ENCODE data around the gene MAMSTR. TPM values are rescaled to one million over a fixed set of nuclear protein-coding genes. Genes with fewer than 3 reads are reported as not detected.
A peak's percentile ranks its signal among the peaks of the same experiment; 100 is the strongest.
"Not testable (repeated sequence)": the region's sequence is repeated elsewhere in the genome, so short reads cannot be mapped to it uniquely, and the experiment has no call there.

The MAMSTR gene
- total RNA-seq = 1 to 10 TPM; 1.0 to 1.1 TPM

- peak within 1 kb of the TSS; percentile 98 for H3K27ac Mint-ChIP-seq
- no peaks in the 10 kb centered on the region for H3K27me3 Mint-ChIP-seq
- no peaks in the 10 kb centered on the region for H3K9me3 Mint-ChIP-seq (ENCODE audit: low read depth)
- peaks cover 14% of the 10 kb centered on the region for H3K4me1 Mint-ChIP-seq
- peak within 1 kb of the TSS; percentile 95 for H3K4me3 Mint-ChIP-seq
- no peak for ATAC-seq
- CTCF ChIA-PET = no interaction called here
- no peak for DNase-seq
- no peaks in the 10 kb centered on the region for H3K36me3 Mint-ChIP-seq
Observed at GRCh38 chr19:48719263-48720171, at the start of gene MAMSTR. TSS of gene MAMSTR (minus strand) at chr19:48719725. CDS start at chr19:48719031, 694 bp downstream.

DNA sequence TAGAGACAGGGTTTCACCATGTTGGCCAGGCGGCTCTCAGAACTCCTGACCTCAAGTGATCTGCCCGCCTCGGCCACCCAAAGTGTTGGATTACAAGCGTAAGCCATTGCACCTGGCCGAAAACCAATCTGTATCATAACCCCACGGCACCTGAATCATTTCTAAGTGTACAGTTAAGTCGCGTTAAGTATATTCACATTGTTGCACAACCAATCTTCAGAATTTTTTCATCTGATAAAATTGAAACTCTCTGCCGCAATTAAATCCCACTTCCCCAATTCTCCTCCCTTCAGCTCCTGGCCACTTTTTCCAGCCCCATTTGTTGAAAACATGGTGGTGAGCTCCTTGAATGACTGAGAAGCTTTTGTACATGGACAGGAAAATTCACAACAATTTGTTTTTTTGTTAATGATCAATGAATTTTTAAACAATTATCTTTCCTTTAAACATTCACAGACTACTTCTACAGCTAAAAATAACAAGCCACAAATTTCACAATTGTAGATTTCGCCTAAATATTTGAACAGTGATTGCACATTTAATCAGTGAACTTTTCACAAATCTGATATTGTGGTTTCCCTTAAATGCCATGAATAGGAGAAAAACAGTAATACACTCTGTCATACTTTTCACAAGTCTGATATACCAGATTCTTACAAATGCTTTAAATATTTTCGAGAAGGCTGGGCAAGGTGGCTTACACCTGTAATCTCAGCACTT lies 49.6 kb upstream of the MAMSTR start:
- Mint-ChIP-seq H3K4me3 (no peak overlapping the region), H3K36me3 (no peaks in the 10 kb centered on the region), H3K27ac (no peak overlapping the region), H3K4me1 (no peaks in the 10 kb centered on the region), H3K9me3 (ENCODE audit: low read depth) (no peaks in the 10 kb centered on the region), H3K27me3 (peaks cover 26% of the 10 kb centered on the region)
- DNase-seq = no peak
- CTCF ChIA-PET = interaction anchor here (1.5 kb wide), 1 partner anchor 18 kb away, joined by 3 read pairs; no protein-coding TSS in a partner anchor
- ATAC-seq = no peak

DNA sequence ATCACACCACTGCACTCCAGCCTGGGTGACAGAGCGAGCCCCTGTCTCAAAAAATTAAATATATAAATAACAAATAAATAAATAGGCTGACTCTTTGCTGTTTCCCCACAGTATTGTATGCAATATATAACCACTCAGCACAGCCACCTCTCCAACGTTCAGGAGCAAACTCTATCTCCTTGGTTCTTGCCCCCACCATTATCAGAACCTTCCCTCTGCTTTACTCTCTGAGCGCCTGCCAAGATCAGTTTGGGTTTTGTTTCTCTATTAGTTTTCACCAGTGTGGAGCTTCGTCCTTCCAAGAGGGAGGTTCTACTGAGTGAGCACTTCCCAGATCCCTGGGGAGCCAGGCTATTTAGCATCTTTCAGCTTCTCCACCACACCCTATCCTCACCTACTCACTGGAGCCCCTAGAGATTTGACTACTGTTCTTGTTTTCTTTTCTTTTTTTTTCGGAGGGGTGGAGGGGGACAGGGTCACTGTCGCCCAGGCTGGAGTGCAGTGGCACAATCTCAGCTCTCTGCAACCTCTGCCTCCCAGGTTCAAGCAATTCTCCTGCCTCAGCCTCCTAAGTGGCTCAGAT lies 48.7 kb upstream of the MAMSTR start:
- H3K27ac Mint-ChIP-seq; DNase-seq; ATAC-seq; H3K36me3 Mint-ChIP-seq; H3K9me3 Mint-ChIP-seq (ENCODE audit: low read depth); H3K4me1 Mint-ChIP-seq; H3K4me3 Mint-ChIP-seq: not testable (repeated sequence)
- H3K27me3 Mint-ChIP-seq = peaks cover 26% of the 10 kb centered on the region
- CTCF ChIA-PET = interaction anchor here (1.2 to 1.5 kb wide), 2 partner anchors 19 to 21 kb away, joined by 3 to 4 read pairs; no protein-coding TSS in a partner anchor

GRCh38 chr19:48765816-48766215 lies 46.3 kb upstream of the MAMSTR start:
- H3K9me3 Mint-ChIP-seq (ENCODE audit: low read depth); H3K4me1 Mint-ChIP-seq; H3K27ac Mint-ChIP-seq; H3K4me3 Mint-ChIP-seq; H3K36me3 Mint-ChIP-seq; ATAC-seq; DNase-seq: not testable (repeated sequence)
- peaks cover 27% of the 10 kb centered on the region for H3K27me3 Mint-ChIP-seq
- CTCF ChIA-PET = interaction anchor here (1.5 kb wide), 1 partner anchor 9 kb away, joined by 3 read pairs; no protein-coding TSS in a partner anchor

GRCh38 chr19:48760504-48761205 lies 41.1 kb upstream of the MAMSTR start:
- no peak overlapping the region for H3K27ac Mint-ChIP-seq
- H3K27me3 Mint-ChIP-seq = peaks cover 15% of the 10 kb centered on the region
- CTCF ChIA-PET = interaction anchor here (0.9 kb wide), 1 partner anchor 82 kb away, joined by 4 read pairs; no protein-coding TSS in a partner anchor
- DNase-seq (no peak), ATAC-seq (peak; percentile 55)
- H3K9me3 Mint-ChIP-seq (ENCODE audit: low read depth) = no peaks in the 10 kb centered on the region
- H3K36me3 Mint-ChIP-seq = no peaks in the 10 kb centered on the region
- H3K4me3 Mint-ChIP-seq = no peak overlapping the region
- H3K4me1 Mint-ChIP-seq = peaks cover 7% of the 10 kb centered on the region

- Mint-ChIP-seq H3K4me3 (no peak overlapping the region), H3K4me1 (peaks cover 14% of the 10 kb centered on the region), H3K27ac (no peak overlapping the region), H3K9me3 (ENCODE audit: low read depth) (no peaks in the 10 kb centered on the region), H3K27me3 (peaks cover 32% of the 10 kb centered on the region), H3K36me3 (no peaks in the 10 kb centered on the region)
- no peak for DNase-seq
- ATAC-seq = no peak
- CTCF ChIA-PET = no interaction called here
Observed at GRCh38 chr19:48757741-48758144, 38.2 kb upstream of the MAMSTR start.

DNA sequence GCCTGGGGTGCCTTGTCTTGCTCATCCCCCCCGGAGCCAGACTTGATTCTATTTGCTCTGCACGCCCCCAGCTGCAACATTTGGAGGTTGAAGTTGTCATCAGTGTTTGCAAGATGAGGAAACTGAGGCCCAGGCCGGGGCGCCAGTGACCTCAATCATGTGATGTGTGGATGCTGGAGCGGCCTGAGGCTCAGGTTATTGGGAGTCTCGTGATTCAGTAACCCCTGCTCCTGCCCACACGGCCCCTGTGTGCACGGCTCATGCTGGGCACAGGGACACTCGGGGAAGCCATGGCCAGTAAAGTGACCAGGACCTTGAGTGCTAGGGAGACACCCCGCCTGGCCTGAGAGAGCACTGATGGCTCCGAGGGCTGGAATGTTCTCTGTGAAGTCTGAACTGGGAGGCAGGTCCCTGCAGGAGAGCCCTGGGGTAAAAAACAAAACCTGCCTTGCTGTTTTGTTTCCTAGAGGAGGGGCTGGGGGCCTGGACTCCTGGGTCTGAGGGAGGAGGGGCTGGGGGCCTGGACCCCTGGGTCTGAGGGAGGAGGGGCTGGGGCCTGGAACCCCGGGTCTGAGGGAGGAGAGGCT lies 37.7 kb upstream of the MAMSTR start:
- CTCF ChIA-PET = no interaction called here
- ATAC-seq (no peak), DNase-seq (no peak)
- H3K4me1 Mint-ChIP-seq = peaks cover 15% of the 10 kb centered on the region
- peaks cover 29% of the 10 kb centered on the region for H3K27me3 Mint-ChIP-seq
- H3K4me3 Mint-ChIP-seq = no peak overlapping the region
- no peaks in the 10 kb centered on the region for H3K9me3 Mint-ChIP-seq (ENCODE audit: low read depth)
- H3K36me3 Mint-ChIP-seq = no peaks in the 10 kb centered on the region
- no peak overlapping the region for H3K27ac Mint-ChIP-seq

- Mint-ChIP-seq H3K27ac (no peak overlapping the region), H3K4me1 (peaks cover 17% of the 10 kb centered on the region), H3K9me3 (ENCODE audit: low read depth) (no peaks in the 10 kb centered on the region), H3K4me3 (no peak overlapping the region), H3K27me3 (peaks cover 31% of the 10 kb centered on the region), H3K36me3 (no peaks in the 10 kb centered on the region)
- DNase-seq = no peak
- no peak for ATAC-seq
- CTCF ChIA-PET = no interaction called here
Observed at GRCh38 chr19:48756686-48757085, 37.2 kb upstream of the MAMSTR start.

GRCh38 chr19:48756212-48756611 lies 36.7 kb upstream of the MAMSTR start:
- no peak overlapping the region for H3K27ac Mint-ChIP-seq
- H3K4me3 Mint-ChIP-seq = no peak overlapping the region
- no peaks in the 10 kb centered on the region for H3K36me3 Mint-ChIP-seq
- no peak for ATAC-seq
- CTCF ChIA-PET = interaction anchor here (0.9 kb wide), 1 partner anchor 17 kb away, joined by 4 read pairs; no protein-coding TSS in a partner anchor
- H3K27me3 Mint-ChIP-seq = peaks cover 34% of the 10 kb centered on the region
- peaks cover 19% of the 10 kb centered on the region for H3K4me1 Mint-ChIP-seq
- DNase-seq = no peak
- no peaks in the 10 kb centered on the region for H3K9me3 Mint-ChIP-seq (ENCODE audit: low read depth)

DNA sequence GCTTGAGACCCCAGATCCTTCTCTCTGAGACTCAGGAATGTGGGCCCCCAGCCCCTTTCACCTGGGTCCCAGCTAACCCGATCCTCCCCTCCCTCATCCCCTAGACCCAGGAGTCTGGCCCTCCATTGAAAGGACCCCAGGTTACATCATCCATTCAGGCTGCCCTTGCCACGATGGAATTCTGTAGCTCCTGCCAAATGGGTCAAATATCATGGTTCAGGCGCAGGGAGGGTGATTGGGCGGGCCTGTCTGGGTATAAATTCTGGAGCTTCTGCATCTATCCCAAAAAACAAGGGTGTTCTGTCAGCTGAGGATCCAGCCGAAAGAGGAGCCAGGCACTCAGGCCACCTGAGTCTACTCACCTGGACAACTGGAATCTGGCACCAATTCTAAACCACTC lies 36.3 kb upstream of the MAMSTR start:
- peaks cover 33% of the 10 kb centered on the region for H3K27me3 Mint-ChIP-seq
- CTCF ChIA-PET = interaction anchor here (0.9 kb wide), 1 partner anchor 17 kb away, joined by 4 read pairs; no protein-coding TSS in a partner anchor

DNA sequence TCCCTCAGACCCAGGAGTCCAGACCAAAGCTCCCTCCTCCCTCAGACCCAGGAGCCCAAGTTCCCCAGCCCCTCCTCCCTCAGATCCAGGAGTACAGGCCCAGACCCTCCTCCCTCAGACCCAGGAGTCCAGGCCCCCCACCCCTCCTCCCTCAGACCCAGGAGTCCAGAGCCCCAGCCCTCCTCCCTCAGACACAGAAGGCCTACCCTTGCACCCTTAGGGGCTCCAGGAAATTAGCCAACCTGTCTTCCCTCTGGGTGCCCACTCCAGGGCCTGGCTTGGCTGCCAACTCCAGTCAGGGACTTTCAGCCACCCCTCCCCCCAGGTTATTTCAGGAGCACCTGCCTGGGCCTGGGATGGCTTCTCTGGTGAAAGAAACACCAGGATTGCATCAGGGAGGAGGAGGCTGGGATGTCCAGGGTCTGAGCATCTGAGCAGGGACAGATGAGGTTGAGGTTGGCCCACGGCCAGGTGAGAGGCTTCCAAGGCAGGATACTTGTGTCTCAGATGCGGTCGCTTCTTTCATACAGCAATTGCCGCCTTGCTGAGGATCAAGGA lies 35.6 kb upstream of the MAMSTR start, which contains the start of gene FGF21:
Gene FGF21, plus strand, starts transcription at position 441 of the 558 bp plus-strand sequence. CDS start 713 bp downstream, outside the sequence.
- CTCF ChIA-PET = interaction anchor here (0.9 kb wide), 1 partner anchor 16 kb away, joined by 4 read pairs; no protein-coding TSS in a partner anchor
- Mint-ChIP-seq H3K27me3 (peaks cover 32% of the 10 kb centered on the region), H3K4me3 (no peak within 1 kb of the TSS), H3K9me3 (ENCODE audit: low read depth) (no peaks in the 10 kb centered on the region), H3K36me3 (no peaks in the 10 kb centered on the region), H3K4me1 (peaks cover 14% of the 10 kb centered on the region), H3K27ac (no peak within 1 kb of the TSS)
- DNase-seq = no peak
- ATAC-seq = no peak

More for the DNA sequence above, 36.3 kb upstream of the MAMSTR start:
- H3K4me1 Mint-ChIP-seq = peaks cover 20% of the 10 kb centered on the region
- DNase-seq (no peak), ATAC-seq (no peak)
- H3K9me3 Mint-ChIP-seq (ENCODE audit: low read depth) = no peaks in the 10 kb centered on the region
- no peak overlapping the region for H3K4me3 Mint-ChIP-seq
- no peak overlapping the region for H3K27ac Mint-ChIP-seq
- H3K36me3 Mint-ChIP-seq = no peaks in the 10 kb centered on the region

All from activated CD8-positive, alpha-beta memory T cell treated with anti-CD3 and anti-CD28 coated beads, Interleukin-2, amount 10 ng/mL, durations not matched to agents 7 days and 5 days (primary cell).